ENCODE measurements around the gene AFAP1L1. TPM values are rescaled to one million over a fixed set of nuclear protein-coding genes. Genes with fewer than 3 reads are reported as not detected.

Gene AFAP1L1
- total and polyA plus RNA-seq, 4 donors, result 2.1 to 11.6 (median 4.0) TPM

DNA sequence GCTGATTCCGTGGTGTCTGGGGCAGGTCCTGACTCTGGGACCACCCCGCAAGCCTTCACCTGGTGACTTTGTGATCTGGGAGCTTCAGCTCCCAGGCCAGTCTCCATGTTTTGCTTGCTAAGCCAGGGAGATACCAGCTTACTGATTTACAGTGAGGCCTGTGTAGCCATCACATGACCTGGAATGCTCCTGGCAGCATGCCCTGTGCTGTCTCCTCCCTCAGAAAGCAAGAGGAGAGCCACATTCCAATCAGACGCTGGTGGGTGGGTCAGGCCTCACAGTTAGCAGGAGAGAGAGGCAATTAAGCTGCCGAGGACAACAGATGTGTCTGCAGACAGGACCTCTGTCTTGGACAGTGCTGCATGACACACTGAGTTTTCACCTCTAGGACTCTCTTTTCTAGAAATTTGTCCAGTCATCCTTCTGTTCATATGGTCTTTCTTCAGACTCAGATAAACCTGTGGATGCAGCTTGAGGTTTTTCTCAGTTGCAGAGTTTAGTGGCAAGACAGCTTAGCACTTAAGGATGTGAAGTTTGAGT lies 49.2 kb downstream of the AFAP1L1 start:
- Histone ChIP-seq H3K4me3 (ENCODE audit: low read depth in 1 of 3, low read length in 3 of 3) (no peak overlapping the region), H3K9ac (ENCODE audit: low read depth in 1 of 2, low read length in 2 of 2) (no peak overlapping the region), H3K4me1 (ENCODE audit: control insufficient read depth in 4 of 4, insufficient read depth in 4 of 4, low read length in 3 of 4) (peaks cover 0 to 10% (median 3%) of the 10 kb centered on the region in 4 donors), H3K9me3 (ENCODE audit: control insufficient read depth in 4 of 4, low read length in 3 of 4) (no peaks in the 10 kb centered on the region), H3K27me3 (ENCODE audit: control insufficient read depth in 4 of 4, insufficient read depth in 4 of 4, low read length in 3 of 4) (no peaks in the 10 kb centered on the region), H3K27ac (ENCODE audit: low read depth in 1 of 2, low read length in 2 of 2) (peak overlapping the region in 1 of 2 donors; percentile 36), H3K36me3 (ENCODE audit: control insufficient read depth in 4 of 4, insufficient read depth in 3 of 4, low read depth in 1 of 4, low read length in 3 of 4) (no peaks in the 10 kb centered on the region)
- TF ChIP-seq EGR1 (IDR thresholded peaks at IDR 0.05; ENCODE audit: low read depth in 2 of 2) (no peak), FOXA1 (IDR thresholded peaks at IDR 0.05) (no peak), GABPA (IDR thresholded peaks at IDR 0.05 in 1 of 2, conservative IDR thresholded peaks at IDR 0.05 in 1 of 2) (peak in 1 of 2 donors; percentile 40), HNF4A (conservative IDR thresholded peaks at IDR 0.05) (peak in 1 of 2 donors; percentile 23), SP1 (IDR thresholded peaks at IDR 0.05) (peak; percentile 75), YY1 (IDR thresholded peaks at IDR 0.05) (peak; percentile 80), NR2F2 (IDR thresholded peaks at IDR 0.05) (peak; percentile 32), RAD21 (IDR thresholded peaks at IDR 0.05) (peak; percentile 6 to 49), TAF1 (conservative IDR thresholded peaks at IDR 0.05) (peak; percentile 57), HNF4G (IDR thresholded peaks at IDR 0.05) (no peak), ATF3 (IDR thresholded peaks at IDR 0.05) (no peak), ZBTB33 (IDR thresholded peaks at IDR 0.05) (no peak), RXRA (IDR thresholded peaks at IDR 0.05) (peak; percentile 25 to 48)
- TF ChIP-seq, protein P1, sequence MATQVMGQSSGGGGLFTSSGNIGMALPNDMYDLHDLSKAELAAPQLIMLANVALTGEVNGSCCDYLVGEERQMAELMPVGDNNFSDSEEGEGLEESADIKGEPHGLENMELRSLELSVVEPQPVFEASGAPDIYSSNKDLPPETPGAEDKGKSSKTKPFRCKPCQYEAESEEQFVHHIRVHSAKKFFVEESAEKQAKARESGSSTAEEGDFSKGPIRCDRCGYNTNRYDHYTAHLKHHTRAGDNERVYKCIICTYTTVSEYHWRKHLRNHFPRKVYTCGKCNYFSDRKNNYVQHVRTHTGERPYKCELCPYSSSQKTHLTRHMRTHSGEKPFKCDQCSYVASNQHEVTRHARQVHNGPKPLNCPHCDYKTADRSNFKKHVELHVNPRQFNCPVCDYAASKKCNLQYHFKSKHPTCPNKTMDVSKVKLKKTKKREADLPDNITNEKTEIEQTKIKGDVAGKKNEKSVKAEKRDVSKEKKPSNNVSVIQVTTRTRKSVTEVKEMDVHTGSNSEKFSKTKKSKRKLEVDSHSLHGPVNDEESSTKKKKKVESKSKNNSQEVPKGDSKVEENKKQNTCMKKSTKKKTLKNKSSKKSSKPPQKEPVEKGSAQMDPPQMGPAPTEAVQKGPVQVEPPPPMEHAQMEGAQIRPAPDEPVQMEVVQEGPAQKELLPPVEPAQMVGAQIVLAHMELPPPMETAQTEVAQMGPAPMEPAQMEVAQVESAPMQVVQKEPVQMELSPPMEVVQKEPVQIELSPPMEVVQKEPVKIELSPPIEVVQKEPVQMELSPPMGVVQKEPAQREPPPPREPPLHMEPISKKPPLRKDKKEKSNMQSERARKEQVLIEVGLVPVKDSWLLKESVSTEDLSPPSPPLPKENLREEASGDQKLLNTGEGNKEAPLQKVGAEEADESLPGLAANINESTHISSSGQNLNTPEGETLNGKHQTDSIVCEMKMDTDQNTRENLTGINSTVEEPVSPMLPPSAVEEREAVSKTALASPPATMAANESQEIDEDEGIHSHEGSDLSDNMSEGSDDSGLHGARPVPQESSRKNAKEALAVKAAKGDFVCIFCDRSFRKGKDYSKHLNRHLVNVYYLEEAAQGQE (IDR thresholded peaks at IDR 0.05), result peak; percentile 10
- peak; percentile 77 for DNase-seq (ENCODE audit: low spot score)
- WGBS, result 26% methylated on average over 4 of the region's 4 CpGs

DNA sequence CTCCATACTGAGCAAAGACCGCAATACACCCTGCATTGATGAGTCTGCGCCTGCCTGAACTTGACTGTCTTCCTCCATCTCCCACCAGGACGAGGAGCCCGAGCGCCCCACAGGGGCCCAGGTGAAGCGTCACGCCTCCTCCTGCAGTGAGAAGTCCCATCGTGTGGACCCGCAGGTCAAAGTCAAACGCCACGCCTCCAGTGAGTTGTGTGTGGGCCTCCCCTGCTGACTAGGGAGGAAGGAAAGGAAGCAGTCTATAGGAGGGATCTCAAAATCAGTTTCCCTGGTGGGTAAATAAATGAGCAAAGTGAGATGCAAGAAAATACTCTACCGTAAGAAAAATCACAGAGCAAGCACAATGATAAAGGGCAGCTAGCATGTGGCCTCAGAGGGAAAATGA lies 50.9 kb downstream of the AFAP1L1 start:
- Histone ChIP-seq H3K27ac (ENCODE audit: low read depth in 1 of 2, low read length in 2 of 2) (no peak overlapping the region), H3K36me3 (ENCODE audit: control insufficient read depth in 4 of 4, insufficient read depth in 3 of 4, low read depth in 1 of 4, low read length in 3 of 4) (no peaks in the 10 kb centered on the region), H3K4me3 (ENCODE audit: low read depth in 1 of 3, low read length in 3 of 3) (no peak overlapping the region), H3K4me1 (ENCODE audit: control insufficient read depth in 4 of 4, insufficient read depth in 4 of 4, low read length in 3 of 4) (peaks cover 0 to 10% (median 3%) of the 10 kb centered on the region in 4 donors), H3K9ac (ENCODE audit: low read depth in 1 of 2, low read length in 2 of 2) (no peak overlapping the region), H3K27me3 (ENCODE audit: control insufficient read depth in 4 of 4, insufficient read depth in 4 of 4, low read length in 3 of 4) (no peaks in the 10 kb centered on the region), H3K9me3 (ENCODE audit: control insufficient read depth in 4 of 4, low read length in 3 of 4) (no peaks in the 10 kb centered on the region)
- 71% methylated on average over 12 of the region's 12 CpGs for WGBS
- DNase-seq (ENCODE audit: low spot score), result peak; percentile 56
- TF ChIP-seq JUND (IDR thresholded peaks at IDR 0.05), result no peak
- TF ChIP-seq MAX (IDR thresholded peaks at IDR 0.05), result no peak
- TF ChIP-seq HNF4A (conservative IDR thresholded peaks at IDR 0.05), result peak in 1 of 2 donors; percentile 77
- no peak for TF ChIP-seq NR2F2 (IDR thresholded peaks at IDR 0.05)

All from liver (tissue), 9 donors.